PC-3 (cell line): ENCODE results near the gene TAF4. TPM values are rescaled to one million over a fixed set of nuclear protein-coding genes. Genes with fewer than 3 reads are reported as not detected.

Source experiments
- ATAC-seq: fragments of 200-7000 bp; cut with Tn5 transposase; 2 replicates; pipeline ENCODE4 v1.9.1; 2020; ENCODE audit warnings: mild to moderate bottlenecking, moderate library complexity
- BruUV-seq: library from RNA; stranded (reverse); fragments of 400-500 nt; replicated peaks from 2 replicates; lab custom pipeline; 2021; lab: Mats Ljungman, UMichigan
- CTCF ChIA-PET: fragments of 300-600 bp; sonication (Branson Sonifier 250); formaldehyde crosslinking; loops from one replicate; lab custom pipeline; 2022; ENCODE audit warnings: antibody characterized with exemption; lab: Charles Lee
- POLR2A ChIA-PET: fragments of 300-600 bp; sonication (Branson Sonifier 250); formaldehyde crosslinking; loops from one replicate; lab custom pipeline; 2022; ENCODE audit warnings: antibody characterized with exemption; ENCODE audit not compliant: unreplicated experiment; lab: Charles Lee
- DNase-seq: peaks from one replicate; pipeline ENCODE4 v3.0.0-alpha.2; 2015
- H2AFZ ChIP-seq: fragments of 300-600 bp; sonication (generic); 2 replicates; pipeline ENCODE4 v1.6.0; 2016; ENCODE audit warnings: antibody characterized with exemption, low read length
- H3F3A ChIP-seq: fragments of 300-600 bp; sonication (generic); one replicate; pipeline ENCODE4 v1.6.0; 2017; ENCODE audit warnings: antibody characterized with exemption, low read length, control low read depth, mild to moderate bottlenecking; ENCODE audit not compliant: unreplicated experiment
- H3K27ac ChIP-seq: fragments of 300-600 bp; sonication (generic); 2 replicates; pipeline ENCODE4 v1.5.1; 2016; ENCODE audit warnings: mild to moderate bottlenecking, low read length
- H3K27me3 ChIP-seq: fragments of 300-600 bp; sonication (generic); 2 replicates; pipeline ENCODE4 v1.6.1; 2016; ENCODE audit warnings: low read length, mixed read lengths
- H3K36me3 ChIP-seq: fragments of 300-600 bp; sonication (generic); 2 replicates; pipeline ENCODE4 v1.6.1; 2016; ENCODE audit warnings: low read depth, mixed run types, low read length, mixed read lengths
- H3K4me1 ChIP-seq: fragments of 300-600 bp; sonication (generic); 2 replicates; pipeline ENCODE4 v1.5.1; 2016; ENCODE audit warnings: low read length; ENCODE audit not compliant: insufficient read depth
- H3K4me2 ChIP-seq: fragments of 300-600 bp; sonication (generic); 2 replicates; pipeline ENCODE4 v1.6.0; 2016; ENCODE audit warnings: low read length
- H3K4me3 ChIP-seq: fragments of 300-600 bp; sonication (generic); 2 replicates; pipeline ENCODE4 v1.5.1; 2016; ENCODE audit warnings: mild to moderate bottlenecking, low read length, mixed read lengths
- H3K79me2 ChIP-seq: fragments of 300-600 bp; sonication (generic); 2 replicates; pipeline ENCODE4 v1.6.1; 2017; ENCODE audit warnings: low read length, mixed read lengths
- H3K9ac ChIP-seq: fragments of 300-600 bp; sonication (generic); 2 replicates; pipeline ENCODE4 v1.6.0; 2016; ENCODE audit warnings: mild to moderate bottlenecking, low read length
- H3K9me2 ChIP-seq: fragments of 300-600 bp; sonication (generic); replicated peaks from 2 replicates; pipeline ENCODE4 v1.6.1; 2016; ENCODE audit warnings: mixed run types, low read length, mixed read lengths
- H3K9me3 ChIP-seq: fragments of 300-600 bp; sonication (generic); 2 replicates; pipeline ENCODE4 v1.6.1; 2016; ENCODE audit warnings: low read length, mixed read lengths
- H4K20me1 ChIP-seq: fragments of 300-600 bp; sonication (generic); 2 replicates; pipeline ENCODE4 v1.6.1; 2016; ENCODE audit warnings: low read length, mixed read lengths
- EZH2 ChIP-seq: fragments of 300-600 bp; sonication (generic); IDR thresholded peaks from one replicate; pipeline ENCODE4 v1.6.1; 2017; ENCODE audit warnings: antibody characterized with exemption, mild to moderate bottlenecking, low read length; ENCODE audit not compliant: unreplicated experiment
- EZH2phosphoT487 ChIP-seq: fragments of 300-600 bp; sonication (generic); IDR thresholded peaks from 2 replicates; pipeline ENCODE4 v1.6.1; 2018; ENCODE audit warnings: mild to moderate bottlenecking, antibody characterized with exemption, low read length, borderline replicate concordance
- intact Hi-C: fragments of 100-400 bp; cut with micrococcal nuclease; formaldehyde crosslinking; loops from 2 replicates; pipeline ENCODE4 v1.9.0; 2023
- total RNA-seq: library from RNA; depleted of rRNA; stranded (reverse); fragments of >200 nt; gene quantifications from 2 replicates; pipeline ENCODE4 v1.2.3, GENCODE V29; 2014
- TF ChIP-seq, protein P1 (sequence below): fragments of 300-600 bp; sonication (generic); conservative IDR thresholded peaks from 2 replicates; pipeline ENCODE4 v1.5.1; 2017; ENCODE audit warnings: antibody characterized with exemption, low read depth, mild to moderate bottlenecking, low read length

Gene TAF4
- total RNA-seq, 1 experiment from 2014 or later = 9.6 TPM

DNA sequence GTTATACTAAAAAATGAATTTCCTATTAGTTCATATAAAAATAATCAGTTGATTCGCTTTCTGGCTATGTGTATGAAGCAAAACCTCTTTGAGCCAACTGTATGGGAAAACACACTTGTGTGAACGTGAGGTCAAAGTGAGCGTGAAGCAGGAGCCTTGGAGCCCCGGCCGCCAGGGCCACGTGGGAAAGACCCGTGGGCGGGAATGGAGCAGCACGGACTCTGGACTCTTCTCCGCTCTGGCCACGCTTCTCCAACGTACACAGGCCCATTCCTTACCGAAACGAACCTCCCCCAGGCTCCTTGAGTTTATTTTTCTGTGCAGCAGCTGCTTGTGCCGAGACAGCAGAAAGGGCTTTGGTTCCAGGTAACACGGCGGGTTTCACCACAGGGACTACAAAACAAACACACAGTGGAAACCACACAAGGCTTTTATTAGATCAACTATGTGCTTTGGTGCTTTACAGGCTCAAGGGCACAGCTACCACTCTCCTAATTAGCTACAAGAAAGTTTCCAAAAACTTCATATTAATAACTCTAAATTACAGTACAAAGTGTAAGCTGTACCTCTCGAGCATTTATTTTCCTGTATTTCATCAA lies 62.7 kb downstream of the TAF4 start:
- Histone ChIP-seq H3F3A (no peaks in the 10 kb centered on the region), H3K4me2 (no peak overlapping the region), H3K27ac (no peak overlapping the region), H3K4me3 (no peak overlapping the region), H2AFZ (no peak overlapping the region), H3K79me2 (no peaks in the 10 kb centered on the region), H3K9me3 (no peaks in the 10 kb centered on the region), H3K36me3 (peaks cover 44% of the 10 kb centered on the region; the same call in 1 of the 2 replicates), H3K9me2 (no peaks in the 10 kb centered on the region), H4K20me1 (no peaks in the 10 kb centered on the region), H3K4me1 (no peaks in the 10 kb centered on the region), H3K27me3 (no peaks in the 10 kb centered on the region), H3K9ac (no peak overlapping the region)
- intact Hi-C loops = no loop called here
- POLR2A ChIA-PET = no interaction called here
- ATAC-seq (no peak), DNase-seq (no peak)
- CTCF ChIA-PET = no interaction called here
- TF ChIP-seq EZH2 (no peak), EZH2phosphoT487 (no peak)
- TF ChIP-seq, protein P1, sequence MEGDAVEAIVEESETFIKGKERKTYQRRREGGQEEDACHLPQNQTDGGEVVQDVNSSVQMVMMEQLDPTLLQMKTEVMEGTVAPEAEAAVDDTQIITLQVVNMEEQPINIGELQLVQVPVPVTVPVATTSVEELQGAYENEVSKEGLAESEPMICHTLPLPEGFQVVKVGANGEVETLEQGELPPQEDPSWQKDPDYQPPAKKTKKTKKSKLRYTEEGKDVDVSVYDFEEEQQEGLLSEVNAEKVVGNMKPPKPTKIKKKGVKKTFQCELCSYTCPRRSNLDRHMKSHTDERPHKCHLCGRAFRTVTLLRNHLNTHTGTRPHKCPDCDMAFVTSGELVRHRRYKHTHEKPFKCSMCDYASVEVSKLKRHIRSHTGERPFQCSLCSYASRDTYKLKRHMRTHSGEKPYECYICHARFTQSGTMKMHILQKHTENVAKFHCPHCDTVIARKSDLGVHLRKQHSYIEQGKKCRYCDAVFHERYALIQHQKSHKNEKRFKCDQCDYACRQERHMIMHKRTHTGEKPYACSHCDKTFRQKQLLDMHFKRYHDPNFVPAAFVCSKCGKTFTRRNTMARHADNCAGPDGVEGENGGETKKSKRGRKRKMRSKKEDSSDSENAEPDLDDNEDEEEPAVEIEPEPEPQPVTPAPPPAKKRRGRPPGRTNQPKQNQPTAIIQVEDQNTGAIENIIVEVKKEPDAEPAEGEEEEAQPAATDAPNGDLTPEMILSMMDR = no peak
- no TSS peak for BruUV-seq

DNA sequence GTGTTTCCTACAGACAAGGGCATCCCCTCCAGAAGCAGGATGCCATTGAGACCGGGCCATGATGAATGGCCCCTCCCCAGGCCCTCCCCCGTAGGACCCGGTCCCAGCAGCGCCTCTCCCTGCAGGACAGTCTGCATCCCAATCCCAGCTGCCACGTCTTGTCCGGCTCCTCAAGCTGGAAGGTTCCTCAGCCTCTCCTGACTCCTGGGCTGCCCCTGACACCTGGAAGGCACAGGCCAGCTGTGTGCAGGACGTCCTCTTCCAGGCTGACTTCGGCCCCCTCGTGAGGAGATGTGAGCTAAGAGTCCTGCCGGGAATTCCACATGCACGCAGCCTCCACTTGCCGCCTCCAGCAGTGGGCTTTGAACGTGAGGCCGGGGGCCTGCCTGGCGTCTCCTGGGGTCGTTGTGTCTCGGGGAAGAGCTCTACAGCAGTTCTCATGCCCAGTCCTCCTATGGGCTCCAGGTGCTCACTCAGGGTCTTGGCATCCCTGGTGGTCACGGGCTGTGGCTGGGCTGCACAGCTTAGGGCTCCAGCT lies 64.4 kb downstream of the TAF4 start:
- ChIA-PET CTCF (no interaction called here), POLR2A (no interaction called here)
- no peaks in the 10 kb centered on the region for H3K4me1 ChIP-seq
- no peak overlapping the region for H3K9ac ChIP-seq
- H3K4me3 ChIP-seq = no peak overlapping the region
- H3K27ac ChIP-seq = no peak overlapping the region
- peaks cover 50% of the 10 kb centered on the region for H3K36me3 ChIP-seq
- no peaks in the 10 kb centered on the region for H4K20me1 ChIP-seq
- TF ChIP-seq, protein P1 = no peak
- TF ChIP-seq EZH2phosphoT487 (no peak), EZH2 (no peak)
- intact Hi-C loops = no loop called here
- no peaks in the 10 kb centered on the region for H3K79me2 ChIP-seq
- no peak for DNase-seq
- no peaks in the 10 kb centered on the region for H3K9me2 ChIP-seq
- no peak overlapping the region for H3K4me2 ChIP-seq
- no TSS peak for BruUV-seq
- no peak for ATAC-seq
- no peaks in the 10 kb centered on the region for H3K27me3 ChIP-seq
- H2AFZ ChIP-seq = no peak overlapping the region
- H3K9me3 ChIP-seq = no peaks in the 10 kb centered on the region
- H3F3A ChIP-seq = no peaks in the 10 kb centered on the region

DNA sequence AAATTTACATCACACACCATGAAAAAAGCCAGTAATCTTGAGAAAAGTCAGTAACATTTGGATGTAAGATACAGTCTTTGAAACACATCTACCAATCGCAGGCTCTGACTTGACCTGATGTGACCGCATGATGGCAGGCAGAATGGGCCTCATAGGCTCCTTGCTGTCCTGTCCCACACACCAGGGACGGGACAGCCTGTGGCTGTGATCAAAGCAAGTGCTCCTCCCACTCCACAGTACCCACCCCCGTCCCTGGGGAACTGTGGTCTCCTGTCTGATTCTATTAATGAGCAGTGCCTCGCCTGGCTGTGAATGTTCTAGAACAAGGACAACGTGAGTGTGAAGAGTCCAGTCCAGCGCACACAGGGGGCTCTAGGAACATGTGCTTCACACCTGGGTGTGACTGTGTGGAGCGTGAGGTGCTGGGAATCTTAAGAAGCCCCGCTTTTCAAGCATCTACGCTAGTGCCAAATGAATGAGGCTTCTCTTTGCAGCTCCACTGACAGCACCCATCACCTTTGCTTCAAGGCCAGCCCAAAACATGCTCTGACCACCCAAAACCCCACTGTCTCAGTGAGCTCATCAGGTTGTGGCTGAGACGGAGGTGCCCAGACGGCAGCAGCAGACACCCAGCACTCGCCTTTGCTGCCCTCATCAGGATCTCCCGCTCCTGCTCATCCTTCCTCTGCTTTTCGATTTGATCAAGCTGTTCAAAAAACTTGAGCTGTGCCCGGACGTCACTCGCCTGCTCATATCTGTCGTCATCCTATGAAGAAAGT lies 67.1 kb downstream of the TAF4 start:
- Histone ChIP-seq H3K79me2 (no peaks in the 10 kb centered on the region), H3K9ac (no peak overlapping the region), H3K27me3 (no peaks in the 10 kb centered on the region), H3K4me2 (no peak overlapping the region), H4K20me1 (no peaks in the 10 kb centered on the region), H3K4me1 (no peaks in the 10 kb centered on the region), H2AFZ (no peak overlapping the region), H3K4me3 (no peak overlapping the region), H3K27ac (no peak overlapping the region), H3K9me3 (no peaks in the 10 kb centered on the region), H3K9me2 (no peaks in the 10 kb centered on the region), H3K36me3 (peaks cover 66% of the 10 kb centered on the region), H3F3A (no peaks in the 10 kb centered on the region)
- DNase-seq (no peak), ATAC-seq (no peak)
- intact Hi-C loops = no loop called here
- ChIA-PET CTCF (no interaction called here), POLR2A (no interaction called here)
- no TSS peak for BruUV-seq
- TF ChIP-seq EZH2phosphoT487 (no peak), EZH2 (no peak)
- TF ChIP-seq, protein P1 = no peak
